HG02571 (cell line): Measurements from ENCODE around the gene PDGFRA.

Experiments used
- ATAC-seq: cut with Tn5 transposase; IDR thresholded peaks from one replicate; pipeline ENCODE4 v1.9.1; 2021; ENCODE audit warnings: mild to moderate bottlenecking, moderate library complexity; ENCODE audit not compliant: unreplicated experiment

PDGFRA gene

DNA sequence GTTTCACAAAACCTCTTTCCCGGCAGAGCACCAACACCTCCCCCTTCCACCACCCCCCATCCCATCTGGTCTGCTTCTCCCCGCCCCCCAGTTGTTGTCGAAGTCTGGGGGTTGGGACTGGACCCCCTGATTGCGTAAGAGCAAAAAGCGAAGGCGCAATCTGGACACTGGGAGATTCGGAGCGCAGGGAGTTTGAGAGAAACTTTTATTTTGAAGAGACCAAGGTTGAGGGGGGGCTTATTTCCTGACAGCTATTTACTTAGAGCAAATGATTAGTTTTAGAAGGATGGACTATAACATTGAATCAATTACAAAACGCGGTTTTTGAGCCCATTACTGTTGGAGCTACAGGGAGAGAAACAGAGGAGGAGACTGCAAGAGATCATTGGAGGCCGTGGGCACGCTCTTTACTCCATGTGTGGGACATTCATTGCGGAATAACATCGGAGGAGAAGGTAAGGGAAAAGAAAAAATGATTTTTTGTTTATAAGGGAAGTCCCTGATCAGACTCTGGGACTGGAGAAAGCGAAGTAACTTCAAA is at the start of gene PDGFRA:
Gene PDGFRA, plus strand, starts transcription at position 333 of the 541 bp plus-strand sequence. CDS start 29,476 bp downstream, outside the sequence.
- no peak for ATAC-seq

DNA sequence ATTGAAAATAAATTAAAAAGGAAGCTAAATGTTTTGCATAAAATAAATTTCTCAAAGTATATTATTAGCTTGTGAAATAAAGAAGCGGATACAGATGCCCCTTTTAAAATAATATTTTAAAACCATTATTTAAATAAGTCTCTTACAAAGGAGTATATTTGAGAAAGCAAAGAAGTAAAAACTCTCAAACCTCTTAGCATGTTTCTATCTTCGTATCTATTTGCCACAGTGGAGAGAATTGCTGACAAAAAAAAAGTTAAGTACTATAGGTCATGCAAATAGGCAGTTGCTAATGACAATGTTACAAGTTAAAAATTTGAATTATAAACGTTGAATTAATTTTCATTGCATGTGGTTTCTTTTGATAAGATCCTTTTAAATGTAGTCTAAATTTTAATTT is 44.5 kb upstream of the PDGFRA start:
- ATAC-seq, result no peak

DNA sequence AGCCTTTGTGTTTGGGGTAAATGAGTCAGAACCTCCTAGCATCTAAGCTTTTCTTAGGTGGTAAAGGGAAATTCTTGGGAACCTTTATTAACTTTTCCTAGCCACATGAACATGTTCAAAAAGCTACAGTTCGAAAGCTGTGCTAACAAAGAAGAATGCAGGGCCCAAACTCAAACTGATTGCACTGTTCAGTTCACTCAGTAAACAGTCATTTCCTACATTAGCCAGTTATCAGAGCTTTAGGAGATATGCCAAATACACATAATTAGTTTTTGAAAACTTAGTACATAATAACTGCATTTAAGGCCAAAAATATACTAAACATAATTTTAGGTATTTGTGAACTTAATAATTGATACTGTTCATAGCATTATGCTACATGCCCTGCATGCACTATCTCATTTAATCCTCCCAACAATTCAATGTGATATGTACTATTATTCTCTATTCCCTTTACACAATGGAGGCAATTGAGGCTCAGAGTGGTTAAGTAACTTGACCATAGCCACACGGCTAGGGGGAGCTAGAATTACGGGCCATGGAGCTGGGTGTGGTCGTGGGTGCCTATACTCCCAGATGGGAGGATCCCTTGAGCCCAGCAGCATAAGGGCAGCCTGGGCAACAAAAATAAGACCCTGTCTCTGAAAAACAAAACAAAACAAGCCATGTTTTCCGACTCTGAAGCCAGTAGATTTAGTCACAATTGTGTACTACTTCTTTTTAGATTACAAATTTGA is 43.9 kb upstream of the PDGFRA start:
- ATAC-seq, result no peak

DNA sequence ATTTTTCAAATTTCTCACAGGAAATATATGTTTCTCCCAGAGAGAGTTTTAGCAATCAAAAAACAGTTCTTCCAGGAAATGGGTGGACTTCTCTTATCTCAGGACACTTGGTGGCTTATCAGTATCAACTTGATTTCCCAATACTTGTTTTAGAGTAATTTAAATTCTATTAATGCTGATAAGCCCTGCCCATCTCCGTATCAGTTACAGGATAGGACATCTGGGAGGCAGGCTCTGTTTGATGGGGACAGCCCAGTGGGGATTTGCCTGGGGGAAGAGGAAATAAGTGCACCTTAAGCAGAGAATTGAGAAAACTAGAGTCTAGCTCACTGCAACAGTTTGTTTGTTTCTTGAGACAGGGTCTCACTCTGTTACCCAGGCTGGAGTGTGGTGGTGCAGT is 43.2 kb upstream of the PDGFRA start:
- ATAC-seq, result no peak

DNA sequence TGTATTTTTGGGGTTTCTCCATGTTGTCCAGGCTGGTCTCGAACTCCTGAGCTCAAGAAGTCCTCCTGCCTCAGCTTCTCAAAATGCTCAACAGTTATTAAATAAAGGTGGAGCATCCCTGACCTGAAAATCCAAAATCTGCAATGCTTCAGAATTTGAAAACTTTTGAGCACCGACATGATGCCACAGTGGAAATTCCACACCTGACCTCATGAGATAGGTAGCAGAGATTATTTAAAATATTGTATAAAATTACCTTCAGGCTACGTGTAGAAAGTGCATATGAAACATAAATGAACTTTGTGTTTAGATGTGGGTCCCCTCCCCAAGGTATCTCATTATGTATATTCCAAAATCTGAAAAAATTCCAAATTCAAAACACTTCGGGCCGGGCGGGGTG is 42.7 kb upstream of the PDGFRA start:
- ATAC-seq, result no peak

DNA sequence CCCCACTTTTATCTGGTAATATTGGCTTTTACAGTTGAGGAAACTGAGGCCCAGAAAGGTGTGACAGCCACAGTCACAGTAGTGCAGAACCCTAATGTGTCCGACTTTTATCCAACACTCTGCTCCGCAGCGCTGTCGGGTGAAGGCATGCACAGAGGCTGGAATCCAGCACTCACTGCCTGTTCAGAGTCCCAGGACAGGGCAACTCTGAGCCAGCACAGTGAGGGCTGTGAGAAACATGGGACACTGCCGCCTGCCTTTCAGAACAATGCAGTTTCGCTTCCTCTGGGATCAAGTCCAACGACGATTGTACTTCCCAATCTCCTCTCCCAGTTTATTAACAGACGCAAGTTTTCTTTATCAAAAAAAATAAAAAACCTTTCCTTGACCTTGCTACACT is 41.9 kb upstream of the PDGFRA start:
- ATAC-seq, result no peak

DNA sequence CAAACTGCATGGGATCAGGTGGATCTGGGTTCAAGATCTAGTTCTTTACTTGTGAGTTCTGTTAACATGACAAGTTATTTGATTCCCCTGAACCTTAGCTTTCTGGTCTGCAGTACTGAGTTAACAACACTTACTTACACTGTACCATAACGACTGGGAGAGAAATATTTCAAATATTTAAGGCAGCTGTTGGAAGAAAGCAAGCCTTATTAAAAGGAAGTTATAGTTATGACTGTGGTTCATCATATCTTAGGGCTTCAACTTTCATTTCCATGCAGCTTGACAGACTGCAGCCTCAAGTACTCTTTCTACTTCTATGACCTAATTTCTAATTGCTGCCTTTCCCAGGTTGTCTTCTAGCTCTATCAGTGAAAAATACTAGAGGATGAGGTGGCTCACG is 40.0 kb upstream of the PDGFRA start:
- no peak for ATAC-seq

DNA sequence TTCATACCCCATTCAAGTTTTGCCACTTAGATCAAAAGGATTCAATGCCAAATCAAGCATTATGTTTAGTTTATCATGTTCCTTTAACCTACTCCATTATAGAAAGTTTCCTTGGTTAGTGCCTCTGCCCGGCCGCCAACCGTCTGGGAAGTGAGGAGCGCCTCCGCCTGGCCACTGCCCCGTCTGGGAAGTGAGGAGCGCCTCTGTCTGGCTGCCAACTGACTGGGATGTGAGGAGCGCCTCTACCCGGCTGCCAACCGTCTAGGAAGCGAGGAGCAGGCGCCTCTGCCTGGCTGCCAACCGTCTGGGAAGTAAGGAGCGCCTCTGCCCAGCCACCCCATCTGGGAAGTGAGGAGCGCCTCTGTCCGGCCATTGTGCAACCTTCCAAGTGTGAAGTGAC is 36.3 kb upstream of the PDGFRA start:
- no peak for ATAC-seq

DNA sequence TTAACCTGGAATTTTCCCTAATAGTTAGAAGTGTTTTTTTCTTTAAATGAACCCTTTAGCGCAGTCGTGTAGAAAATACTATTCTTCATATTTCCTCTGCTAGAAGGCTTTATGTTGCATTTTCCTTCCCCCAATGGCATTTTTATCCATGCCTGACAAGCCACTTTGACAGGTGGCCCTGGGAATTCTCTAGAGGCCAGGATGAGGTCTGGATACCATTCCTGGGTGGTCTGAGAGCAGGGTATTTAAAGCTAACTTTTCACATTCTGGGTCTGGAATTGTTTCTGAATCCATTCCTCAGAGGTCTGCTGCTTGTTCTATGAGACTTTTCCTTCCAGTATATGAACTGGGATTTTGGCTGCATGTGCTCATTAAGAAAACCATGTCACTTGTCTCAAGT is 31.2 kb upstream of the PDGFRA start:
- ATAC-seq, result no peak

DNA sequence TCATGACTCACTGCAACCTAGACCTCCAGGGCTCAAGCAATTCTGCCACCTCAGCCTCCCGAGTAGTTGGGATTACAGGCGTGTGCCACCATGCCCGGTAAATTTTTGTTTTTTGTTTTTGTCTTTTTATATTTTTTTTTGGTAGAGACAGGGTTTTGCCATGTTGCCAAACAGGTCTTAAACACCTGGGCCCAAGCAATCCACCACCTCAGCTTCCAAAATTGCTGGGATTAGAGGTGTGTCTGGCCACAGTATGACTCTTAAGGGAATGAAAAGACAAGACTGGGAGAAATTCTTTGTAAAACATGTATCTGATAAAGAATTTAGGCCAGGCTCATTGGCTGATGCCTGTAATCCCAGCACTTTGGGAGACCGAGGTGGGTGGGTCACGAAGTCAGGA is 29.2 kb upstream of the PDGFRA start:
- ATAC-seq, result no peak

DNA sequence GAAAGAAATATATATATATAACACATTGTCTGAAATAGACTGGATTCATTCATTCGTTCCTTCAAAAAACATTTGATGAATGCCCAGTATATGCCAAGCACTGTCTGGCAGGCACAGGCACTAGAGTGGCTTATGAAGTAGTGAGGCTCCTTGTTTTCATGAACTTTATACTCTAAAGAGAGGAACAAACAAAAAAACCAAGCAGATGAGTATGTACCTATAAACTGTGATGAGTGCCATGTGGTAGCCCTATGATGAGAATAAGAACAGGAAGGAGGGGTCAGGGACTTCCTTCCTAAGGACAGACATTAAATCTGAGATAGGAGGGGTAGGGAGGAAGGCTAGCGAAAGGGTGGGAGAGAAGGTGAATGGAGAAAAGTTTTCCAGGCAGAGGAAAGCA is 19.5 kb upstream of the PDGFRA start:
- ATAC-seq, result no peak

DNA sequence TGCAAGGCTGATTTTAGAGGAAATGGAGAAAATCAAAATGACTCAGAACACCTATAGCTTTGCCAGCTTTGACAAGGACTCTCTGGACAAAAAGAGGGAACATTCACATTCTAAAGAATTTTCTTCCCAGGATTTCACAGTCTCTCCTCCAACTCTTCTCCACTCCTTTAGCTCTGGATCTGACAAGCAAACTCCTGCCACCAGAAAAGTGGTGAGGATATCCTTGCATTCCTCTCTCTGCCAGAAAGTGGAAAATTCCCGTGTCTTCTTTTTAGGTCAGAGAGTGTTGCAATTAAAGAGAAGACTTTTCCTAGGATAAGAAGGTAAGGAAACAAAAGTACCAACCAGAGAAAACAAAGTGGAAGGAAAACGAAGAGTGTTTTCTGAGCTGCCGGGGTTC is 16.1 kb upstream of the PDGFRA start:
- no peak for ATAC-seq

DNA sequence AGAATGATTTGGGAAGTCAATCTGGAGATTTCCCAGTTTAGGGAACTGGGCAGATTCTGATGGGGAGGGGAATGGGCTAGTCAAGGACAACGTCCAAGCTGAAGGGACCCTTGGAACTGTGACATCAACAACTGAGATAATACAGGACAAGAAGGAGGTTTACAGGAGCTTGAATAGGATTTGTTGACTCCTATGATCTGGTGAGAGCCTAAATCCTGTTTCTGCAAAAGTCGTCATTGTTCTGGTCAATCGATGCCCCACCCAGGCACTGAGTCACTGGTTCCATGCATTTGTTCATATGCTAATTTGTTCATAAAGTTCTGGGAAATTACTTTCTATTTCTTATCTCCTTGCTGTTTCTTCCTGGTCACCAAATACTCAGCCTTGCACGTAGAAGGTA is 15.3 kb upstream of the PDGFRA start:
- ATAC-seq, result no peak

DNA sequence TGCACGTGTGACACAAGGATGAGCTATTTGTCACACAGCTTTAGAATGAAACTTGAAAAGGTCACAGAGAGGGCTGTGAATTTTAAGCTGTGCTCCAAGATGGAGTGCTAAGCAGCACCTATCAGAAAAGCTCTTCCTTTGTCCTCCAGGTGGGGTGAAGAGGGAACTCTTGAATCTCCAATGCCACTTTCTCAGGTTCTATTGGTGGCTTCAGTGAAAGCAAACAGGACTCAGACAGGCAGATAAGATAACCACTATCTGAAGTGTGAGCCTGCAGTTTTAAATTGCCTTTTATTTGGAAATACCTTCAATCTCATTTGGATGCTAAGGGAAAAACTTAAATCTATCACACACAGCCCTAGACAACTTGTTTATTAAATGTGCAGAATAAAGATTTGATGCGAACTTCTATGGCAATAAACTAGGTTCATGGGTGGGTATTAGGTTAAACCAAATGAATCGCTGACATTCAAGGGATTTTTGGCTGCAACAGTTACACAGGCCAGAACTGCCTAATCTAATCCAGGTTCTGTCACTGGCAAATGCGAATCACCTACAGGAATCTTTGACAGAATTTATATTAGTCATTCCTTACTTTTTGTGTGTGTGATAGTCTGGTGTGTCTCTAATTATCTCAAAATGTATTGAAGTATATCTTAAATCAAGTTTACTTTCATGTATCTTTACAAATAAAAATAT is 13.6 kb upstream of the PDGFRA start:
- ATAC-seq, result no peak

DNA sequence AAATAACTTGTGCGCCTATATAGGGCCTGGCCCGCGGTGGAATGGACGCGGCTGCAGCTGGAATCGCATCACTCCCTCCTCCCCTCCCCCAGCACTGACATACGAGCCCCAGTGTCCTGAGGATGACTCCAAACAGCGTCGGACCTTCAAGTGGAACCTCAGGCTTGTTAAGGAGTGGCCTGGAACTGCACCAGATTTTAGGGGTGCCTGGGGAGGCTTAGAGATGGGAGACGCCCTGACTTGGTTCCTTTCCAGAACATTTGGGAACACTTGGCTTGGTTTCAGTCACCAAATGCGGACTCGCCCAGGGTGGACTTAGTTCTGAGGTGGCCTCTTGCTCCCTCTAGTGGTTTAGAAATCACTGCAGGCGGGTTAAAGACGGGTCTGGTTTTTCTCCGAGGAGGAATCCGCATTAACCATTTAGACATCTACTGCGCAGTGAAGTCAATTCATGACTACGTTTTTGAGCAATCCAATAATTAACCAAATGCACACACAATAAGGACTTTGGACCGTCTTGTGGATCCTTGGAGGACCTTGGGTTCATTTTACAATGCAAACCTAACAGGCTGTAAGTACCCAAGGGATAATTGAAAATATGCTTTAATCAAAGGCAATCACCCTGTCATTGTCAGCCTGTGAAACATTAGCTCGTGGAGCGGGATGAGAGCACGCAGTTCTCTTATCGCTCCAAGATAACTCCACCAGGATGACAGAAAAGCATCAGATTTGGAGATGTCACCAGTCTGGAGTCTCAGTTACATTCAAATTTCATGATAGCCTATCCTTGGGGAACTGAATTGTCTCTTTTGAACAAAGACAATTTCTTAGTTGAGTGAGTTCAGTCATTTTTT is 11.2 kb upstream of the PDGFRA start:
- ATAC-seq, result peak; percentile 68

DNA sequence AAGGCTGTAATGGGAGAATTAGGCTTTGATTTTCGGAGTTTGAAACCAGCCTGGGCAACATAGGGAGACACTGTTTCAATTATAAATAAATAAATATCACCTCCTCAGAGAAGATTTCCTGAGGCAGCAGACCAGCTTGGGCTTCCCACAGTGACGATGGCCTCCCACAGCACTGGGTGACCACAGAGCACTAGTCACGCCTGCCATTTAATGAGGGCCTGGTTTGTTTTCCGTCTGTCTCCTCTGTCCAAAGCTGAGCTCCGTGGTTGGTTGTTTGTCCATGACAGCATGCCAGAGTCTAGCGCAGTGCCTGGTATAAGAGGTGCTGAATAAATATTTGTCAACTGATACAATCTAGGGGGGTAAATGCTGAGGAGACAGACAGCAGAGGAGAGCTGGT is 10.4 kb upstream of the PDGFRA start:
- no peak for ATAC-seq

DNA sequence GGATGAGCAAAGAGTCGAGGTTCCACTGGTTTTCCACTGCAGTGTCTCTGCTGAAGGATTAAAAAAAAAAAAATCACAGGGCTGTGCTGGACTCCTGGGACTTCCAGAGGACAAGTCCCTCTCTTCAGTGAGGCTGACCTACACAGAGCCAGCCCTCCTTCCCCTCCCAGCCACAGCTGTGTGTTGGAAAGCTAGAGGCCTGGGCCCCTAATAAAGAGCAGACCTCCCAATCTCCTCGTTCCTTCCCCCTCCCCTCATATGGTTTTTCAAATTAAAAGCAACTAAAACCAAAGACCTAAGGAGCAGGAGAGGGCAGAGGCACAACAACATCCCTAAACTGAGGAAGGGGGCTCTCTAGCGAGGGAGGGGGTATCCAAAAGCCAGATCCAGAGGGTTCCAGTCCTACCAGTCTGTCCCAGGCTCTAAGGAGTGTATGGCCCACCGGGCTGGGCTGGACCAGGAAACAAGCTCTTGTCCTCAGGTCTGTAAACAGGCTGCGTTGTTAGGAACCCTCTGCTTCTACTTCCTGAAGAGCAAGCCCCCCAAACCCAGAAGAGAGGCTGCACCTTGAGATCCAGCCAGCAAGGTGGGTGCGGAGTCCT is 4.0 kb upstream of the PDGFRA start:
- ATAC-seq, result no peak

DNA sequence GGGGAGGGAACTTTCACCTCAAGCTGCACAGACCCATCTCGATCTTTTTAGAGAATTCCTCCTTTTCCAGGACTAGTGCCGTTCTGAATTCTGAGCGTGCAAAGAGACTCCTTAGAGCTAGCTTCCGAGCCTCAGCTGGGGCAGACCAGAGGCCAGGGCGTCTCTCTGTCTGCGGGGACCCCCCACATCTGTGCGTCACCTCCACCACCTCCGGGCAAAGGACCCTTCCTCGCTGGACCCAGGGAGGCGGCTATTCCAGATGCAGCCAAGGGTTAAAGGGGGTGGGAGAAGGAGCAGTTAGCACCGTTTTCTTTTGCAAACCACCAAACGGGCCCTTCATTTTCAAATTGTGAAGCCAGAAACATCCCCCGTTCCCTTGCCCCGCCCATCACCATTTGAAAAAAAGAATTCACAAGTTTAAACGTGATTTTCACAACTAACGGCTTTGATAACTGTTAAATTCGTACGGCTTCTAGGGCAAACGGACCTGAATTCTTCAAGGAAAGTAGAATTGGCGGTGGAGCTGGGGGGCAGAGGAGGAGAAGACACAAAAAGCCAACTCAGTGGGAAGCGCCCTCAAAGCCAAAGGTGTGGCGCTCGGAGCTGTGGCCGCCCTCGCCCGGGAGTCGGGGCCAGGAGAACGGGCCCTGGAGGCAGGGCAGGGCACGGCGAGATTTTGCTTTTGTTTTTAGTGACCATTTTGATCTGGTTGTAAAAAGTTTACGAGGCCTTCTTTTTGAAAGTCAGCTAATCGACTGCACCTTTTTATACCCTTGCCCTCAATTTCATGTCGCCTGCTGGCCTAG is 3.3 kb upstream of the PDGFRA start:
- ATAC-seq, result no peak

DNA sequence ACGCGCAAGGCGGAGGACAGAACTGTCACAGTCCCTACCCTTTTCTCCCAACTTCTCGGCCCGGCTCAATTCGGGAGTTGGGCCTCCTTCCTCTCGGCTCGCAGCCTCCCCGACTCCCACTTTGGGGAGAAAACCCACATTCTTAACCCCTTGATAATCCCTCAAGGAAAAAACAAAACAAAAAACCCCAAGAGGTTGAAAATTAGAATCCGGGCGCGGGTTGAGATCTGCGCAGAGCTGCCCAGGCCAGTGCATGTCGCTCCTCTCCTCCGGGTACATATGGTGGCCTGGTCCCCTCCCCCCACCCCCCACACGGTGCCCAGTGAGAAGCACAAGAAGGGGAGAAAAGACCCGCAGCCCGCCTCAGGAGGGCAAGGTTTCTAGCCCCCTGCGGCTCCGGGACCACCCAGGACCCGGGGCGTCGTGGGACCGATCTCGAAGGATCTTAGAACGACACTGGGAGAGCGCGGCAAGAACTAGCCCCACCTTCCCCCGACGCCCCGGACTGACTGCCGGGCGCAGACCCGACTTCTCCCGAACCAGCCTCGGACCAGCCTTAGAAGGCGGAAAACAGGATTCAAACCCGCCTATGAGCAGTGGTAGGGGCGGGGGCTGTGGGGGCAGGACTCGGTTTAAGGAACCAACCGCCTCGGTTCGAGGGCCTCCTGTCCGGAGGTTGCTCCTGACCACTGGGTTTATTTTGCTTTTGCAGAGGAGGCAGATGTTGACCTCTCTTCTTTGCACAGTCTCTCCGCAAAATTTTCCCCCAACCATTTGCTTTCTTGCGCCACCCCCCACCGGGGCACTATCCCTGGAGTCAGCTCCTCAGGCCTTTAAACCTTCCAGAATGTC is 2.5 kb upstream of the PDGFRA start:
- ATAC-seq, result no peak
